Stomach (tissue), 4 donors: ENCODE data around the gene FBXL16.

ENCODE experiments used
- CTCF ChIP-seq, 7 experiments: fragments of 450-650 bp in 4 of 7; fragments of 200-600 bp in 3 of 7; sonication (generic) in 3 of 7; IDR thresholded peaks; one replicate each; pipeline ENCODE4 v1.5.1; 2016 to 2019; ENCODE audit warnings: antibody characterized with exemption in 7 of 7, control low read depth in 2 of 7, mild to moderate bottlenecking in 1 of 7
- EP300 ChIP-seq: sonication (generic); formaldehyde crosslinking; IDR thresholded peaks from one replicate; pipeline ENCODE4 v1.6.1; 2017; ENCODE audit warnings: antibody characterized with exemption

GRCh38 chr16:734208-734980 is 28.8 kb upstream of the FBXL16 start:
- TF ChIP-seq EP300 (no peak), CTCF (IDR thresholded peaks at IDR 0.05) (no peak)
